Measurements from ENCODE around the gene CRYGN. TPM values are rescaled to one million over a fixed set of nuclear protein-coding genes. Genes with fewer than 3 reads are reported as not detected.
A peak's percentile ranks its signal among the peaks of the same experiment; 100 is the strongest.

Gene CRYGN
- total and polyA plus RNA-seq, 2 experiments from 2014 or later, result not detected

- peaks cover 30% of the 10 kb centered on the region; the same call in 1 of the 2 replicates for H3K36me3 ChIP-seq (ENCODE audit: low read depth)
Observed at GRCh38 chr7:151486074-151486473, 46.1 kb upstream of the CRYGN start.

GRCh38 chr7:151484971-151485707, 45.2 kb upstream of the CRYGN start:
- Histone ChIP-seq H3K79me2 (ENCODE audit: insufficient read depth) (peaks cover 96% of the 10 kb centered on the region), H3K27me3 (replicated peaks; ENCODE audit: insufficient read depth) (no peaks in the 10 kb centered on the region), H3K27ac (peak overlapping the region; percentile 71), H3K9ac (no peak overlapping the region; the same call in 1 of the 2 replicates), H3K9me2 (ENCODE audit: insufficient read depth) (no peaks in the 10 kb centered on the region), H2AFZ (no peak overlapping the region), H3K36me3 (ENCODE audit: low read depth) (peaks cover 30% of the 10 kb centered on the region; the same call in 1 of the 2 replicates), H3F3A (ENCODE audit: insufficient read depth) (peaks cover 37% of the 10 kb centered on the region), H3K4me1 (ENCODE audit: insufficient read depth) (peaks cover 16% of the 10 kb centered on the region), H3K9me3 (ENCODE audit: low read depth) (no peaks in the 10 kb centered on the region), H3K4me3 (peak overlapping the region; percentile 42), H3K4me2 (ENCODE audit: unreplicated experiment) (peak overlapping the region; percentile 77), H4K20me1 (ENCODE audit: insufficient read depth) (no peaks in the 10 kb centered on the region)
- TF ChIP-seq EZH2phosphoT487 (IDR thresholded peaks at IDR 0.05; ENCODE audit: insufficient read depth, low read depth) (no peak), EZH2 (IDR thresholded peaks at IDR 0.05; ENCODE audit: insufficient read depth, poor library complexity, severe bottlenecking) (no peak)
- WGBS, 2 experiments (ENCODE audit: low coverage in 1 of 2, low lambda C conversion rate in 2 of 2, missing lambda C conversion rate in 2 of 2), result 40 to 45% methylated on average over 7 of the region's 7 CpGs
- in situ Hi-C loops (cut with MboI), result no loop called here
- DNase-seq, result peak; percentile 94

More at GRCh38 chr7:151486074-151486473, 46.1 kb upstream of the CRYGN start:
- Histone ChIP-seq H2AFZ (no peak overlapping the region), H3F3A (ENCODE audit: insufficient read depth) (peaks cover 38% of the 10 kb centered on the region), H3K4me1 (ENCODE audit: insufficient read depth) (peaks cover 26% of the 10 kb centered on the region), H4K20me1 (ENCODE audit: insufficient read depth) (no peaks in the 10 kb centered on the region), H3K9ac (no peak overlapping the region), H3K4me3 (no peak overlapping the region), H3K27ac (no peak overlapping the region; the same call in 1 of the 2 replicates), H3K9me3 (ENCODE audit: low read depth) (no peaks in the 10 kb centered on the region), H3K9me2 (ENCODE audit: insufficient read depth) (no peaks in the 10 kb centered on the region), H3K4me2 (ENCODE audit: unreplicated experiment) (peak overlapping the region; percentile 77), H3K79me2 (ENCODE audit: insufficient read depth) (peaks cover 96% of the 10 kb centered on the region), H3K27me3 (replicated peaks; ENCODE audit: insufficient read depth) (no peaks in the 10 kb centered on the region)
- in situ Hi-C loops (cut with MboI), result no loop called here
- WGBS, 2 experiments (ENCODE audit: low coverage in 1 of 2, low lambda C conversion rate in 2 of 2, missing lambda C conversion rate in 2 of 2), result 95 to 97% methylated on average over 3 of the region's 3 CpGs
- no peak for DNase-seq
- no peak for TF ChIP-seq EZH2 (IDR thresholded peaks at IDR 0.05; ENCODE audit: insufficient read depth, poor library complexity, severe bottlenecking)
- TF ChIP-seq EZH2phosphoT487 (IDR thresholded peaks at IDR 0.05; ENCODE audit: insufficient read depth, low read depth), result no peak

GRCh38 chr7:151483711-151483983, 43.7 kb upstream of the CRYGN start:
- Histone ChIP-seq H2AFZ (no peak overlapping the region), H3F3A (ENCODE audit: insufficient read depth) (peaks cover 30% of the 10 kb centered on the region), H3K27ac (no peak overlapping the region), H3K9ac (no peak overlapping the region), H3K4me2 (ENCODE audit: unreplicated experiment) (no peak overlapping the region), H3K4me1 (ENCODE audit: insufficient read depth) (peaks cover 16% of the 10 kb centered on the region), H3K9me3 (ENCODE audit: low read depth) (no peaks in the 10 kb centered on the region), H3K79me2 (ENCODE audit: insufficient read depth) (peaks cover 96% of the 10 kb centered on the region), H3K4me3 (no peak overlapping the region), H4K20me1 (ENCODE audit: insufficient read depth) (no peaks in the 10 kb centered on the region), H3K36me3 (ENCODE audit: low read depth) (peaks cover 24% of the 10 kb centered on the region; the same call in 1 of the 2 replicates), H3K27me3 (replicated peaks; ENCODE audit: insufficient read depth) (no peaks in the 10 kb centered on the region), H3K9me2 (ENCODE audit: insufficient read depth) (no peaks in the 10 kb centered on the region)
- DNase-seq, result no peak
- in situ Hi-C loops (cut with MboI), result no loop called here
- TF ChIP-seq EZH2phosphoT487 (IDR thresholded peaks at IDR 0.05; ENCODE audit: insufficient read depth, low read depth) (no peak), EZH2 (IDR thresholded peaks at IDR 0.05; ENCODE audit: insufficient read depth, poor library complexity, severe bottlenecking) (no peak)
- 100% methylated on average over 1 of the region's 1 CpG for WGBS, 2 experiments (ENCODE audit: low coverage in 1 of 2, low lambda C conversion rate in 2 of 2, missing lambda C conversion rate in 2 of 2)

GRCh38 chr7:151482883-151483710, 43.2 kb upstream of the CRYGN start:
- H3K4me1 ChIP-seq (ENCODE audit: insufficient read depth), result peaks cover 16% of the 10 kb centered on the region
- no peak overlapping the region for H3K27ac ChIP-seq
- DNase-seq, result no peak
- no peak overlapping the region for H3K9ac ChIP-seq
- H3K36me3 ChIP-seq (ENCODE audit: low read depth), result peaks cover 20% of the 10 kb centered on the region; the same call in 1 of the 2 replicates
- no peaks in the 10 kb centered on the region for H3K9me2 ChIP-seq (ENCODE audit: insufficient read depth)
- peaks cover 30% of the 10 kb centered on the region for H3F3A ChIP-seq (ENCODE audit: insufficient read depth)
- no peak overlapping the region for H2AFZ ChIP-seq
- no peaks in the 10 kb centered on the region for H3K27me3 ChIP-seq (replicated peaks; ENCODE audit: insufficient read depth)
- WGBS, 2 experiments (ENCODE audit: low coverage in 1 of 2, low lambda C conversion rate in 2 of 2, missing lambda C conversion rate in 2 of 2), result 96 to 97% methylated on average over 8 of the region's 8 CpGs
- in situ Hi-C loops (cut with MboI), result no loop called here
- no peaks in the 10 kb centered on the region for H4K20me1 ChIP-seq (ENCODE audit: insufficient read depth)
- peaks cover 96% of the 10 kb centered on the region for H3K79me2 ChIP-seq (ENCODE audit: insufficient read depth)
- no peak overlapping the region for H3K4me2 ChIP-seq (ENCODE audit: unreplicated experiment)
- H3K9me3 ChIP-seq (ENCODE audit: low read depth), result no peaks in the 10 kb centered on the region
- no peak overlapping the region for H3K4me3 ChIP-seq
- no peak for TF ChIP-seq EZH2phosphoT487 (IDR thresholded peaks at IDR 0.05; ENCODE audit: insufficient read depth, low read depth)
- no peak for TF ChIP-seq EZH2 (IDR thresholded peaks at IDR 0.05; ENCODE audit: insufficient read depth, poor library complexity, severe bottlenecking)

Measured in GM23248 (cell line).